Activated CD4-positive, alpha-beta T cell treated with anti-CD3 and anti-CD28 coated beads, Interleukin-2, amount 10 ng/mL, durations not matched to agents 7 days and 5 days (primary cell): Measurements from ENCODE around the gene PPP2R1B. TPM values are rescaled to one million over a fixed set of nuclear protein-coding genes. Genes with fewer than 3 reads are reported as not detected.
"Not testable (repeated sequence)": the region's sequence is repeated elsewhere in the genome, so short reads cannot be mapped to it uniquely, and the experiment has no call there.

ENCODE experiments used
- CTCF ChIA-PET: fragments of 350-600 bp; sonication (Branson Sonifier 250); formaldehyde crosslinking; loops from one replicate; lab custom pipeline; 2021; ENCODE audit warnings: antibody characterized with exemption; lab: Charles Lee
- POLR2A ChIA-PET: fragments of 350-600 bp; sonication (Branson Sonifier 250); formaldehyde crosslinking; loops from one replicate; lab custom pipeline; 2021; ENCODE audit warnings: antibody characterized with exemption; lab: Charles Lee
- DNase-seq: peaks from one replicate; pipeline ENCODE4 v3.0.0-alpha.2; 2020
- H3K27ac Mint-ChIP-seq: one replicate; pipeline ENCODE4 v1.8.0; 2021; ENCODE audit warnings: mild to moderate bottlenecking, moderate library complexity, mixed read lengths
- H3K27me3 Mint-ChIP-seq: one replicate; pipeline ENCODE4 v1.8.0; 2021; ENCODE audit warnings: mixed read lengths
- H3K36me3 Mint-ChIP-seq: one replicate; pipeline ENCODE4 v1.8.0; 2021; ENCODE audit warnings: low read depth, mixed read lengths
- H3K4me1 Mint-ChIP-seq: one replicate; pipeline ENCODE4 v1.8.0; 2021; ENCODE audit warnings: mixed read lengths
- H3K4me3 Mint-ChIP-seq: one replicate; pipeline ENCODE4 v1.8.0; 2021; ENCODE audit warnings: mild to moderate bottlenecking, moderate library complexity, mixed read lengths
- H3K9me3 Mint-ChIP-seq: one replicate; pipeline ENCODE4 v1.8.0; 2021; ENCODE audit warnings: mixed read lengths
- total RNA-seq, 2 experiments: library from RNA; stranded (reverse); gene quantifications; one replicate each; pipeline ENCODE4 v1.2.3, GENCODE V29; 2021

PPP2R1B gene
- total RNA-seq, 2 experiments from 2014 or later: 44.7 to 50.2 TPM

- no peaks in the 10 kb centered on the region for H3K36me3 Mint-ChIP-seq
- POLR2A ChIA-PET: no interaction called here
- no peaks in the 10 kb centered on the region for H3K27me3 Mint-ChIP-seq
- H3K4me3 Mint-ChIP-seq: no peak overlapping the region
- H3K27ac Mint-ChIP-seq: no peak overlapping the region
- no peaks in the 10 kb centered on the region for H3K9me3 Mint-ChIP-seq
- CTCF ChIA-PET: interaction anchor here (0.6 to 1.7 kb wide), 5 partner anchors 12 to 218 kb away, joined by 3 to 8 read pairs (median 3); no protein-coding TSS in a partner anchor
- no peaks in the 10 kb centered on the region for H3K4me1 Mint-ChIP-seq
- no peak for DNase-seq
These were observed 11.9 kb upstream of the PPP2R1B start for GRCh38 chr11:111778047-111778558.

- POLR2A ChIA-PET: no interaction called here
- Mint-ChIP-seq H3K4me3 (no peak overlapping the region), H3K27ac (no peak overlapping the region), H3K36me3 (no peaks in the 10 kb centered on the region), H3K4me1 (no peaks in the 10 kb centered on the region), H3K9me3 (no peaks in the 10 kb centered on the region), H3K27me3 (no peaks in the 10 kb centered on the region)
- CTCF ChIA-PET: interaction anchor here (0.6 to 2.1 kb wide), 14 partner anchors 9 to 358 kb away, joined by 3 to 9 read pairs (median 3); partner anchors contain the start of gene SIK2
- peak; percentile 57 for DNase-seq
These were observed 11.2 kb upstream of the PPP2R1B start for GRCh38 chr11:111777094-111778046.

GRCh38 chr11:111776398-111777093 lies 10.4 kb upstream of the PPP2R1B start:
- Mint-ChIP-seq H3K9me3 (no peaks in the 10 kb centered on the region), H3K27ac (no peak overlapping the region), H3K4me1 (no peaks in the 10 kb centered on the region), H3K4me3 (no peak overlapping the region), H3K27me3 (no peaks in the 10 kb centered on the region), H3K36me3 (no peaks in the 10 kb centered on the region)
- POLR2A ChIA-PET: no interaction called here
- DNase-seq: no peak
- CTCF ChIA-PET: interaction anchor here (0.9 to 2.1 kb wide), 7 partner anchors 10 to 210 kb away, joined by 3 to 9 read pairs (median 4); partner anchors contain the start of gene SIK2

GRCh38 chr11:111774955-111775710 lies 8.9 kb upstream of the PPP2R1B start:
- Mint-ChIP-seq H3K9me3 (no peaks in the 10 kb centered on the region), H3K27me3 (no peaks in the 10 kb centered on the region), H3K4me1 (no peaks in the 10 kb centered on the region), H3K4me3 (no peak overlapping the region), H3K36me3 (no peaks in the 10 kb centered on the region), H3K27ac (no peak overlapping the region)
- DNase-seq: no peak
- POLR2A ChIA-PET: no interaction called here
- CTCF ChIA-PET: interaction anchor here (0.7 kb wide), 1 partner anchor 187 kb away, joined by 3 read pairs; no protein-coding TSS in a partner anchor

GRCh38 chr11:111772535-111772934 lies 6.3 kb upstream of the PPP2R1B start:
- Mint-ChIP-seq H3K27me3 (no peaks in the 10 kb centered on the region), H3K9me3 (no peaks in the 10 kb centered on the region)
- POLR2A ChIA-PET: no interaction called here

GRCh38 chr11:111771205-111771604 lies 5.0 kb upstream of the PPP2R1B start:
- H3K4me1 Mint-ChIP-seq, H3K27ac Mint-ChIP-seq, POLR2A ChIA-PET, H3K27me3 Mint-ChIP-seq, DNase-seq, H3K36me3 Mint-ChIP-seq, H3K9me3 Mint-ChIP-seq, H3K4me3 Mint-ChIP-seq: not testable (repeated sequence)
- CTCF ChIA-PET: interaction anchor here (1.1 to 2.0 kb wide), 2 partner anchors 95 to 167 kb away, joined by 3 to 6 read pairs; no protein-coding TSS in a partner anchor

More at GRCh38 chr11:111772535-111772934, 6.3 kb upstream of the PPP2R1B start:
- H3K4me1 Mint-ChIP-seq: no peaks in the 10 kb centered on the region
- H3K4me3 Mint-ChIP-seq: no peak overlapping the region
- CTCF ChIA-PET: interaction anchor here (2.0 kb wide), 1 partner anchor 168 kb away, joined by 6 read pairs; no protein-coding TSS in a partner anchor
- no peak overlapping the region for H3K27ac Mint-ChIP-seq
- DNase-seq: no peak
- no peaks in the 10 kb centered on the region for H3K36me3 Mint-ChIP-seq

- Mint-ChIP-seq H3K27me3 (no peaks in the 10 kb centered on the region), H3K36me3 (no peaks in the 10 kb centered on the region), H3K4me1 (peaks cover 8% of the 10 kb centered on the region), H3K27ac (no peak overlapping the region), H3K9me3 (no peaks in the 10 kb centered on the region), H3K4me3 (no peak overlapping the region)
- POLR2A ChIA-PET: no interaction called here
- CTCF ChIA-PET: interaction anchor here (1.1 to 2.0 kb wide), 2 partner anchors 95 to 166 kb away, joined by 3 to 6 read pairs; no protein-coding TSS in a partner anchor
- DNase-seq: no peak
These were observed 4.5 kb upstream of the PPP2R1B start for GRCh38 chr11:111770581-111771134.

GRCh38 chr11:111766834-111767142 lies 599 bp upstream of the PPP2R1B start:
- H3K36me3 Mint-ChIP-seq: peaks cover 33% of the 10 kb centered on the region
- H3K4me1 Mint-ChIP-seq: peaks cover 34% of the 10 kb centered on the region
- CTCF ChIA-PET: interaction anchor here (0.7 to 1.7 kb wide), 7 partner anchors 9 to 179 kb away, joined by 3 to 8 read pairs (median 3); no protein-coding TSS in a partner anchor
- no peaks in the 10 kb centered on the region for H3K9me3 Mint-ChIP-seq
- H3K4me3 Mint-ChIP-seq: peak overlapping the region; percentile 92
- no peak for DNase-seq
- POLR2A ChIA-PET: no interaction called here
- H3K27ac Mint-ChIP-seq: peak overlapping the region; percentile 99
- no peaks in the 10 kb centered on the region for H3K27me3 Mint-ChIP-seq

GRCh38 chr11:111765320-111765983 lies 737 bp downstream of the PPP2R1B start:
- Mint-ChIP-seq H3K27ac (peak overlapping the region; percentile 99), H3K27me3 (no peaks in the 10 kb centered on the region), H3K4me1 (peaks cover 36% of the 10 kb centered on the region), H3K9me3 (no peaks in the 10 kb centered on the region), H3K36me3 (peaks cover 43% of the 10 kb centered on the region), H3K4me3 (peak overlapping the region; percentile 92)
- no peak for DNase-seq
- CTCF ChIA-PET: interaction anchor here (1.5 kb wide), 1 partner anchor 178 kb away, joined by 3 read pairs; no protein-coding TSS in a partner anchor
- POLR2A ChIA-PET: interaction anchor here (0.7 kb wide), 1 partner anchor 20 kb away, joined by 3 read pairs; no protein-coding TSS in a partner anchor

- Mint-ChIP-seq H3K9me3 (no peaks in the 10 kb centered on the region), H3K27me3 (no peaks in the 10 kb centered on the region), H3K27ac (no peak overlapping the region), H3K4me1 (peaks cover 36% of the 10 kb centered on the region), H3K4me3 (peak overlapping the region; percentile 92), H3K36me3 (peaks cover 47% of the 10 kb centered on the region)
- ChIA-PET CTCF (interaction anchor here (0.6 to 1.8 kb wide), 2 partner anchors 10 to 252 kb away, joined by 4 to 8 read pairs; no protein-coding TSS in a partner anchor), POLR2A (no interaction called here)
- no peak for DNase-seq
These were observed 1.6 kb downstream of the PPP2R1B start for GRCh38 chr11:111764621-111765020.

- Mint-ChIP-seq H3K36me3 (peaks cover 59% of the 10 kb centered on the region), H3K9me3 (no peaks in the 10 kb centered on the region), H3K4me1 (peaks cover 36% of the 10 kb centered on the region), H3K27ac (no peak overlapping the region), H3K27me3 (no peaks in the 10 kb centered on the region), H3K4me3 (no peak overlapping the region)
- POLR2A ChIA-PET: no interaction called here
- DNase-seq: no peak
- CTCF ChIA-PET: interaction anchor here (0.7 to 1.8 kb wide), 4 partner anchors 8 to 212 kb away, joined by 3 to 8 read pairs (median 3); no protein-coding TSS in a partner anchor
These were observed 3.1 kb downstream of the PPP2R1B start for GRCh38 chr11:111762981-111763643.
